ENCODE measurements around the gene RANBP17. TPM values are rescaled to one million over a fixed set of nuclear protein-coding genes. Genes with fewer than 3 reads are reported as not detected.

The RANBP17 gene
- total and polyA plus RNA-seq, 2 of the 4 experiments (the other 2 are of a cell fraction) = 8.2 to 29.0 TPM

- Histone ChIP-seq H3K27ac (ENCODE audit: insufficient read depth, low read length) (no peak overlapping the region), H2AK9ac (replicated peaks; ENCODE audit: low read depth, low read length, poor library complexity) (no peak overlapping the region), H4K91ac (ENCODE audit: insufficient read depth, low read depth, low read length) (no peak overlapping the region), H3K27me3 (ENCODE audit: control insufficient read depth, insufficient read depth, low read length) (no peaks in the 10 kb centered on the region; the same call in 1 of the 2 replicates), H3K36me3 (ENCODE audit: control insufficient read depth, insufficient read depth, low read length) (no peaks in the 10 kb centered on the region), H3K79me1 (ENCODE audit: low read depth in 1 of 2, low read length in 2 of 2) (no peaks in the 10 kb centered on the region), H4K20me1 (ENCODE audit: insufficient read depth, low read length) (no peaks in the 10 kb centered on the region), H4K8ac (ENCODE audit: low read depth in 2 of 2, low read length in 2 of 2) (no peak overlapping the region), H2BK120ac (ENCODE audit: low read depth, low read length) (no peak overlapping the region), H3K9me1 (ENCODE audit: insufficient read depth, low read length) (no peaks in the 10 kb centered on the region), H3K14ac (replicated peaks; ENCODE audit: low read depth, low read length) (no peak overlapping the region), H3K23ac (ENCODE audit: low read depth, low read length) (no peak overlapping the region), H3K9ac (ENCODE audit: low read depth, low read length) (no peak overlapping the region), H4K5ac (ENCODE audit: low read depth, low read length) (no peak overlapping the region), H3K18ac (ENCODE audit: low read depth, low read length) (no peak overlapping the region), H2BK15ac (ENCODE audit: low read depth, low read length) (no peak overlapping the region), H3K4me1 (ENCODE audit: control insufficient read depth, insufficient read depth, low read length) (no peaks in the 10 kb centered on the region; the same call in 1 of the 2 replicates), H3K4me2 (ENCODE audit: low read depth, low read length) (no peak overlapping the region), H2BK5ac (ENCODE audit: low read depth, low read length, poor library complexity, severe bottlenecking) (no peak overlapping the region), H3K4ac (ENCODE audit: low read depth, low read length) (no peak overlapping the region), H3K4me3 (ENCODE audit: insufficient read depth, low read depth, low read length) (no peak overlapping the region), H2BK20ac (ENCODE audit: low read depth, low read length) (no peak overlapping the region), H2AFZ (replicated peaks; ENCODE audit: low read length, poor library complexity) (no peak overlapping the region), H3K9me3 (ENCODE audit: control insufficient read depth, insufficient read depth, low read length) (peaks cover 5% of the 10 kb centered on the region; the same call in 1 of the 2 replicates), H2AK5ac (ENCODE audit: low read depth, low read length) (no peak overlapping the region), H3K56ac (ENCODE audit: extremely low read depth, insufficient read depth, low read length) (no peak overlapping the region)
- dilution Hi-C loops (cut with HindIII; ENCODE audit: low sequenced_read_pairs, unreplicated experiment) = no loop called here
- DNase-seq = no peak
- no CpG with 5 or more reads among the region's 4 CpGs for WGBS, 2 experiments (ENCODE audit: extremely low coverage in 2 of 2, insufficient read length in 1 of 2)
- intact Hi-C loops (cut with micrococcal nuclease) = no loop called here
- ChIA-PET POLR2A (ENCODE audit: unreplicated experiment) (no interaction called here), CTCF (no interaction called here)
- TF ChIP-seq CEBPB (IDR thresholded peaks at IDR 0.05; ENCODE audit: low read depth, low read length) = no peak
- no peak for TF ChIP-seq USF2 (IDR thresholded peaks at IDR 0.05; ENCODE audit: low read depth, low read length)
- no peak for TF ChIP-seq FOS (IDR thresholded peaks at IDR 0.05; ENCODE audit: low read depth, low read length)
- no peak for TF ChIP-seq NFE2L2 (IDR thresholded peaks at IDR 0.05; ENCODE audit: low read depth, low read length)
- TF ChIP-seq MXI1 (IDR thresholded peaks at IDR 0.05; ENCODE audit: borderline replicate concordance, low read depth, low read length) = no peak
- TF ChIP-seq CTCF (conservative IDR thresholded peaks at IDR 0.05; ENCODE audit: low read depth, low read length) = no peak
- in situ Hi-C loops (cut with MboI; ENCODE audit: low sequenced_read_pairs) = loop anchor here (25.0 kb wide), 1 partner anchor 341 kb away; no protein-coding TSS in a partner anchor
- no peak for ATAC-seq (ENCODE audit: low read depth)
- no TSS peak for BruUV-seq (replicated peaks)
Measured at GRCh38 chr5:170821257-170821800, 40.5 kb upstream of the RANBP17 start.

All from IMR-90 (cell line).